HG02970 (cell line): ENCODE results near the gene CD300E.
"Not testable (repeated sequence)": the region's sequence is repeated elsewhere in the genome, so short reads cannot be mapped to it uniquely, and the experiment has no call there.

Experiments used
- ATAC-seq: cut with Tn5 transposase; IDR thresholded peaks from one replicate; pipeline ENCODE4 v1.9.1; 2021; ENCODE audit warnings: mild to moderate bottlenecking, moderate library complexity, moderate number of reproducible peaks; ENCODE audit not compliant: unreplicated experiment, low FRiP score

CD300E gene

GRCh38 chr17:74601944-74602572 is 21.5 kb downstream of the CD300E start:
- ATAC-seq: no peak

- no peak for ATAC-seq
These were observed 24.0 kb downstream of the CD300E start for GRCh38 chr17:74599448-74599939.

- ATAC-seq: no peak
These were observed 24.5 kb downstream of the CD300E start for GRCh38 chr17:74599023-74599399.

- no peak for ATAC-seq
These were observed 25.1 kb downstream of the CD300E start for GRCh38 chr17:74598346-74599022.

GRCh38 chr17:74597069-74597790 is 26.3 kb downstream of the CD300E start:
- ATAC-seq: no peak

GRCh38 chr17:74595037-74595750 is 28.3 kb downstream of the CD300E start:
- no peak for ATAC-seq

GRCh38 chr17:74592087-74592990 is 31.2 kb downstream of the CD300E start, which contains the start of gene CD300LD:
CD300LD (minus strand) TSS chr17:74592283; CDS start chr17:74592202, 81 bp downstream.
- ATAC-seq: no peak

GRCh38 chr17:74591503-74591902 is 32.0 kb downstream of the CD300E start:
- ATAC-seq: no peak

GRCh38 chr17:74585711-74586110 is 37.8 kb downstream of the CD300E start:
- no peak for ATAC-seq

- ATAC-seq: no peak
These were observed 39.1 kb downstream of the CD300E start for GRCh38 chr17:74584292-74585060.

GRCh38 chr17:74582633-74583032 is 40.9 kb downstream of the CD300E start:
- ATAC-seq: no peak

GRCh38 chr17:74579900-74580299 is 43.6 kb downstream of the CD300E start:
- ATAC-seq: no peak

GRCh38 chr17:74578979-74579378 is 44.6 kb downstream of the CD300E start:
- ATAC-seq: no peak

- no peak for ATAC-seq
These were observed 48.9 kb downstream of the CD300E start for GRCh38 chr17:74574489-74575142.

GRCh38 chr17:74573635-74574034 is 49.9 kb downstream of the CD300E start:
- ATAC-seq: not testable (repeated sequence)

- no peak for ATAC-seq
These were observed 50.4 kb downstream of the CD300E start for GRCh38 chr17:74573169-74573568.

GRCh38 chr17:74571621-74572270 is 51.8 kb downstream of the CD300E start:
- ATAC-seq: no peak
